ENCODE measurements around the gene SYNDIG1L. TPM values are rescaled to one million over a fixed set of nuclear protein-coding genes. Genes with fewer than 3 reads are reported as not detected.

Gene SYNDIG1L
- total RNA-seq, 2 donors from 2014 or later: 0.09 to 0.34 TPM

- Histone ChIP-seq H3K27me3 (replicated peaks; ENCODE audit: insufficient read depth) (no peaks in the 10 kb centered on the region), H3K27ac (no peak overlapping the region), H3K4me1 (replicated peaks) (no peaks in the 10 kb centered on the region), H3K9me3 (no peaks in the 10 kb centered on the region), H3K4me3 (no peak overlapping the region), H3K36me3 (no peaks in the 10 kb centered on the region)
- DNase-seq (ENCODE audit: low spot score): no peak
- no peak for TF ChIP-seq POLR2A (IDR thresholded peaks at IDR 0.05)
- TF ChIP-seq CTCF (IDR thresholded peaks at IDR 0.05): no peak
- intact Hi-C loops (cut with DNase I): no loop called here
- 96% methylated on average over 13 of the region's 19 CpGs for WGBS
Measured at GRCh38 chr14:74357585-74357984, 68.4 kb downstream of the SYNDIG1L start.

DNA sequence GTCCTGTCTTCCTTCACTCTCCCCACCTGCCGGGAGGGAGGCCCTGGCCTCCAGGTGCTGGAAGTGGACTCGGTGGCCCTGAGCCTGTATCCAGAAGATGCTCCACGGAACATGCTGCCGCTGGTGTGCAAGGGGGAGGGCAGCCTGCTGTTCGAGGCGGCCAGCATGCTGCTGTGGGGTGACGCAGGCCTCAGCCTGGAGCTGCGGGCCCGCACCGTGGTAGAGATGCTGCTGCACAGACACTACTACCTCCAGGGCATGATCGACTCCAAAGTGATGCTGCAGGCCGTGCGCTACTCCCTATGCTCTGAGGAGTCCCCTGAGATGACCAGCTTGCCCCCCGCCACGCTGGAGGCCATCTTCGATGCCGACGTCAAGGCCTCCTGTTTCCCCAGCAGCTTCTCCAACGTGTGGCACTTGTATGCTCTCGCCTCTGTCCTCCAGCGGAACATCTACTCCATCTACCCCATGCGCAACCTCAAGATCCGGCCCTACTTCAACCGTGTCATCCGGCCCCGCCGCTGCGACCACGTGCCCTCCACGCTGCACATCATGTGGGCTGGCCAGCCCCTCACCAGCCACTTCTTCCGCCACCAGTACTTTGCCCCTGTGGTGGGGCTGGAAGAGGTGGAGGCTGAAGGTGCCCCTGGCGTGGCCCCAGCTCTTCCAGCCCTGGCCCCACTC, 69.0 kb downstream of the SYNDIG1L start:
- WGBS: 95% methylated on average over 32 of the region's 32 CpGs
- intact Hi-C loops (cut with DNase I): no loop called here
- no peaks in the 10 kb centered on the region for H3K9me3 ChIP-seq

More for the DNA sequence above, 69.0 kb downstream of the SYNDIG1L start:
- Histone ChIP-seq H3K27me3 (replicated peaks; ENCODE audit: insufficient read depth) (no peaks in the 10 kb centered on the region), H3K4me1 (replicated peaks) (no peaks in the 10 kb centered on the region), H3K27ac (no peak overlapping the region), H3K36me3 (no peaks in the 10 kb centered on the region), H3K4me3 (no peak overlapping the region)
- no peak for DNase-seq (ENCODE audit: low spot score)
- TF ChIP-seq POLR2A (IDR thresholded peaks at IDR 0.05): no peak
- TF ChIP-seq CTCF (IDR thresholded peaks at IDR 0.05): no peak
- TF ChIP-seq POLR2AphosphoS5 (IDR thresholded peaks at IDR 0.05): no peak

Other genes starting within 250 kb of the SYNDIG1L start
- gene VSX2, start 186.8 kb downstream of the SYNDIG1L start, total RNA-seq: not detected
- gene ABCD4, start 123.3 kb downstream of the SYNDIG1L start, total RNA-seq: 10 to 100 TPM; 33.4 to 77.3 TPM
- under 1 TPM in 1 of 2 donors, not detected in 1; 0.34 TPM for gene VRTN, start 77.7 kb downstream of the SYNDIG1L start, total RNA-seq
- gene NPC2, start 67.1 kb upstream of the SYNDIG1L start, total RNA-seq: 100 to 1,000 TPM; 625 to 762 TPM
- gene ISCA2, start 67.6 kb upstream of the SYNDIG1L start, total RNA-seq: 10 to 100 TPM; 23.5 to 25.5 TPM
- 10 to 100 TPM; 47.0 to 90.7 TPM for gene LTBP2, start 186.0 kb upstream of the SYNDIG1L start, total RNA-seq

Measured in prostate gland (tissue), 2 donors.